Pancreas (tissue), 10 donors: ENCODE data around the gene MEAK7. TPM values are rescaled to one million over a fixed set of nuclear protein-coding genes. Genes with fewer than 3 reads are reported as not detected.
A peak's percentile ranks its signal among the peaks of the same experiment; 100 is the strongest.

Experiments used
- ATAC-seq, 4 donors: fragments of 200-7000 bp; cut with Tn5 transposase; one replicate each; pipeline versions ENCODE4 v1.8.0 to v1.9.1; 2020; ENCODE audit warnings: mild to moderate bottlenecking in 4 of 4, moderate library complexity in 4 of 4
- DNase-seq, 6 donors: peaks; one replicate each; pipeline ENCODE4 v3.0.0-alpha.2; 2020
- FAIRE-seq: peaks from 2 replicates; lab custom pipeline; 2012; peaks lifted over from hg19 to GRCh38; lab: Jason Lieb, UNC
- H3K27ac ChIP-seq, 4 donors: fragments of 200-600 bp; sonication (generic); 1 replicate in 3 of 4; 2 replicates in 1 of 4; pipeline versions ENCODE4 v1.5.0 to v1.8.0; 2020
- H3K27me3 ChIP-seq, 4 donors: fragments of 200-600 bp; one replicate each; pipeline ENCODE4 v1.8.0; 2021
- H3K36me3 ChIP-seq, 3 donors: fragments of 200-600 bp; sonication (generic) in 1 of 3; one replicate each; pipeline versions ENCODE4 v1.5.0 to v1.8.0; 2020 to 2021
- H3K4me1 ChIP-seq, 3 donors: fragments of 200-600 bp; one replicate each; pipeline ENCODE4 v1.8.0; 2021
- H3K4me3 ChIP-seq, 4 donors: fragments of 200-600 bp; sonication (generic) in 2 of 4; one replicate each; pipeline versions ENCODE4 v1.5.0 to v1.8.0; 2020 to 2021
- H3K9me3 ChIP-seq, 4 donors: fragments of 200-600 bp; one replicate each; pipeline ENCODE4 v1.8.0; 2021
- CTCF ChIP-seq, 4 donors: fragments of 200-600 bp; sonication (generic) in 3 of 4; IDR thresholded peaks; one replicate each; pipeline versions ENCODE4 v1.5.0 to v1.8.0; 2021; ENCODE audit warnings: antibody characterized with exemption in 4 of 4
- WGBS, 2 donors: extraction: QIAGEN DNeasy Blood & Tissue Kit; methylation state at CpG; one replicate each; pipeline ENCODE4 v1.1.7; 2013; 5-methylcytosine and 5-hydroxymethylcytosine counted together
- intact Hi-C, 3 donors: fragments of 100-400 bp; cut with DNase I; formaldehyde crosslinking; loops; one replicate each; pipeline versions ENCODE4 v1.11.1 to v1.14.2; 2022
- polyA plus RNA-seq, 2 donors: library from polyadenylated mRNA; stranded (reverse); fragments of 200-250 nt; gene quantifications; one replicate each; pipeline ENCODE4 v1.2.3, GENCODE V29; 2013
- total RNA-seq, 6 donors: library from RNA; stranded (reverse); fragmentation: NEBNext Ultra II Directional in 4 of 6; extraction: Animal tissue kit (Norgen Biotek cat#: 25700) in 4 of 6; gene quantifications; one replicate each; pipeline versions ENCODE4 v1.2.1 to v1.2.4, GENCODE V29; 2021 to 2023
- donor health status: healthy with polysubstance abuse.
- donor health status: DM: no; HTN: no; CAD: no; lungs with moderate emphysema.
- donor health status: DM: no; HTN: no; CAD: no.
- donor health status: control.
- donor health status: control.
- donor health status: Bipolar disorder and iron deficiency.
- donor health status: DM: yes; HTN: yes; CAD: no.
- donor health status: DM: no; HTN: no; CAD: no.
- donor health status: DM: no; HTN: no; CAD: no.
- donor health status: DM: yes; HTN: yes; CAD: no.

The MEAK7 gene
- total and polyA plus RNA-seq, 8 donors: 2.1 to 10.5 (median 4.8) TPM

GRCh38 chr16:84496991-84497390 lies 7.5 kb downstream of the MEAK7 start:
- Histone ChIP-seq H3K27me3 (no peaks in the 10 kb centered on the region), H3K4me3 (no peak overlapping the region), H3K27ac (no peak overlapping the region), H3K4me1 (no peaks in the 10 kb centered on the region), H3K9me3 (no peaks in the 10 kb centered on the region), H3K36me3 (peaks cover 0 to 20% (median 3%) of the 10 kb centered on the region in 3 donors)
- ATAC-seq (no peak), FAIRE-seq (no peak), DNase-seq (no peak)
- intact Hi-C loops: no loop called here
- 93 to 96% methylated on average over 3 of the region's 3 CpGs for WGBS, 2 donors
- no peak for TF ChIP-seq CTCF (IDR thresholded peaks at IDR 0.05)

GRCh38 chr16:84495506-84495905 lies 9.0 kb downstream of the MEAK7 start:
- no peak overlapping the region for H3K4me3 ChIP-seq
- H3K27ac ChIP-seq: no peak overlapping the region
- H3K27me3 ChIP-seq: no peaks in the 10 kb centered on the region
- H3K36me3 ChIP-seq: peaks cover 0 to 20% (median 3%) of the 10 kb centered on the region in 3 donors
- TF ChIP-seq CTCF (IDR thresholded peaks at IDR 0.05): no peak
- DNase-seq: no peak
- no peak for FAIRE-seq
- 94 to 96% methylated on average over 11 of the region's 11 CpGs for WGBS, 2 donors
- ATAC-seq: no peak
- no peaks in the 10 kb centered on the region for H3K9me3 ChIP-seq
- H3K4me1 ChIP-seq: no peaks in the 10 kb centered on the region
- intact Hi-C loops: no loop called here

GRCh38 chr16:84489131-84489530 lies 15.3 kb downstream of the MEAK7 start:
- FAIRE-seq: no peak
- intact Hi-C loops: loop anchor here in 1 of 3 donors (10.0 kb wide), 1 partner anchor 204 kb away; no protein-coding TSS in a partner anchor
- Histone ChIP-seq H3K27me3 (no peaks in the 10 kb centered on the region), H3K4me3 (no peak overlapping the region), H3K27ac (no peak overlapping the region), H3K9me3 (no peaks in the 10 kb centered on the region), H3K36me3 (peaks cover 0 to 6% (median 0%) of the 10 kb centered on the region in 3 donors), H3K4me1 (no peaks in the 10 kb centered on the region)
- 87% methylated on average over 8 of the region's 8 CpGs for WGBS, 2 donors
- TF ChIP-seq CTCF (IDR thresholded peaks at IDR 0.05): no peak
- ATAC-seq: no peak
- DNase-seq: no peak

- FAIRE-seq (no peak), ATAC-seq (peak in 2 of 4 donors; percentile 40 to 61), DNase-seq (no peak)
- Histone ChIP-seq H3K27me3 (no peaks in the 10 kb centered on the region), H3K36me3 (peaks cover 0 to 6% (median 0%) of the 10 kb centered on the region in 3 donors), H3K9me3 (no peaks in the 10 kb centered on the region), H3K4me3 (no peak overlapping the region), H3K4me1 (no peaks in the 10 kb centered on the region), H3K27ac (no peak overlapping the region)
- no peak for TF ChIP-seq CTCF (IDR thresholded peaks at IDR 0.05)
- WGBS, 2 donors: 43 to 45% methylated on average over 8 of the region's 8 CpGs
- intact Hi-C loops: loop anchor here in 1 of 3 donors (10.0 kb wide), 1 partner anchor 203 kb away; no protein-coding TSS in a partner anchor
These were observed 17.1 kb downstream of the MEAK7 start for GRCh38 chr16:84487358-84487757.

GRCh38 chr16:84486551-84487235 lies 17.8 kb downstream of the MEAK7 start:
- Histone ChIP-seq H3K27ac (no peak overlapping the region), H3K4me1 (no peaks in the 10 kb centered on the region), H3K9me3 (no peaks in the 10 kb centered on the region), H3K36me3 (peaks cover 0 to 6% (median 0%) of the 10 kb centered on the region in 3 donors), H3K4me3 (no peak overlapping the region), H3K27me3 (no peaks in the 10 kb centered on the region)
- TF ChIP-seq CTCF (IDR thresholded peaks at IDR 0.05): no peak
- 91 to 93% methylated on average over 17 of the region's 17 CpGs for WGBS, 2 donors
- DNase-seq (peak in 1 of 6 donors; percentile 38), ATAC-seq (no peak), FAIRE-seq (no peak)
- intact Hi-C loops: loop anchor here in 1 of 3 donors (10.0 kb wide), 1 partner anchor 202 kb away; no protein-coding TSS in a partner anchor
